Gastrocnemius medialis (tissue), 4 donors: ENCODE data around the gene GABARAP. TPM values are rescaled to one million over a fixed set of nuclear protein-coding genes. Genes with fewer than 3 reads are reported as not detected.

Source experiments
- ATAC-seq, 2 donors: fragments of 150-250 bp; one replicate each; pipeline ENCODE4 v1.9.1; 2016
- DNase-seq, 2 donors: peaks; one replicate each; pipeline ENCODE4 v3.0.0-alpha.2; 2019
- H3K27ac ChIP-seq, 4 donors: fragments of 200-600 bp; sonication (generic); 1 replicate in 1 of 4; 2 replicates in 3 of 4; pipeline ENCODE4 v1.5.1; 2016 to 2018; ENCODE audit warnings: mild to moderate bottlenecking in 2 of 4, moderate library complexity in 1 of 4
- H3K27me3 ChIP-seq, 3 donors: fragments of 200-600 bp; sonication (generic) in 2 of 3; 1 replicate in 1 of 3; 2 replicates in 2 of 3; pipeline versions ENCODE4 v1.5.1 to v1.6.0; 2016 to 2019; ENCODE audit warnings: mild to moderate bottlenecking in 1 of 3, moderate library complexity in 1 of 3
- H3K36me3 ChIP-seq, 2 donors: fragments of 200-600 bp; sonication (generic) in 1 of 2; one replicate each; pipeline ENCODE4 v1.5.1; 2017 to 2018
- H3K4me1 ChIP-seq, 2 donors: fragments of 200-600 bp; sonication (generic) in 1 of 2; one replicate each; pipeline ENCODE4 v1.5.1; 2016 to 2017; ENCODE audit warnings: mild to moderate bottlenecking in 2 of 2
- H3K4me3 ChIP-seq, 4 donors: fragments of 200-600 bp; sonication (generic) in 3 of 4; 1 replicate in 1 of 4; 2 replicates in 3 of 4; pipeline ENCODE4 v1.5.1; 2016 to 2019; ENCODE audit warnings: mild to moderate bottlenecking in 2 of 4
- H3K9me3 ChIP-seq, 3 donors: fragments of 200-600 bp; sonication (generic) in 2 of 3; 1 replicate in 1 of 3; 2 replicates in 2 of 3; pipeline ENCODE4 v1.5.1; 2016 to 2019
- CTCF ChIP-seq, 5 experiments: fragments of 450-650 bp in 3 of 5; fragments of 200-600 bp in 2 of 5; sonication (generic) in 2 of 5; IDR thresholded peaks in 4 of 5; conservative IDR thresholded peaks in 1 of 5; 1 replicate in 4 of 5; 2 replicates in 1 of 5; pipeline ENCODE4 v1.5.1; 2016 to 2019; ENCODE audit warnings: antibody characterized with exemption in 5 of 5, mild to moderate bottlenecking in 3 of 5, moderate library complexity in 3 of 5
- POLR2A ChIP-seq, 2 donors: fragments of 450-650 bp; IDR thresholded peaks; one replicate each; pipeline ENCODE4 v1.6.1; 2017; ENCODE audit warnings: antibody characterized with exemption in 2 of 2, mild to moderate bottlenecking in 2 of 2, moderate library complexity in 2 of 2
- in situ Hi-C, 4 donors: fragments of 200-750 bp; cut with MboI; loops; one replicate each; pipeline versions ENCODE4 v1.15.0 to v1.8.0; 2017; ENCODE audit warnings: low sequenced_read_pairs in 4 of 4
- intact Hi-C: fragments of 100-400 bp; cut with DNase I; formaldehyde crosslinking; loops from one replicate; pipeline ENCODE4 v1.15.1; 2023; ENCODE audit warnings: low total_unique reads
- total RNA-seq, 4 donors: library from RNA; depleted of rRNA; stranded (reverse); fragments of >200 nt; gene quantifications; one replicate each; pipeline versions ENCODE4 v1.1.0 to v1.2.3, GENCODE V29; 2016

Gene GABARAP
- total RNA-seq, 4 donors from 2014 or later = 207 to 626 (median 258) TPM

DNA sequence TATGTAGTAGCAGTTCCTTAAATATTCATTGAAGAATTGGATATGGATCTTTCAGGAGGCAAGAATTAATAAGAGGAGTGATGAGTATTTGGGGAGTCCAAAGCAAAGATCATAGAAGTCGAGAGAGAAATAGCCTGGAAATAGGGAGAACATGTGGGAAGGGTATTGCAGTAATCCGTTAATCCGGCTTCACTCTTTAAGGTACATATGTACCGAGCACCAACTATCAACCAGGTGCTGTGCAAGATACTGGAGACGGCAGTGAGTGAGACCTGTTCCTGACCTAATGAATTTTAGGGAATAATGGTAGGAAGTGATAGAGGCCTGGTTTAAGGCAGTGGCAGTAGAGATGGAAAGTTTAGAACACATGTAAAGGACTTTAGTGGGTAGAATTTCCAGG lies 10.8 kb upstream of the GABARAP start:
- Histone ChIP-seq H3K27ac (peak overlapping the region; percentile 98 to 100 (median 98)), H3K4me1 (peaks cover 33 to 36% of the 10 kb centered on the region in 2 donors), H3K9me3 (no peaks in the 10 kb centered on the region), H3K4me3 (peak overlapping the region; percentile 69 to 98 (median 81)), H3K27me3 (no peaks in the 10 kb centered on the region), H3K36me3 (peaks cover 0 to 38% of the 10 kb centered on the region in 2 donors)
- in situ Hi-C loops = loop anchor here in 1 of 4 donors (10.0 kb wide), 1 partner anchor 52 kb away; the partner anchor contains the start of gene EIF5A
- intact Hi-C loops = loop anchor here (2.0 to 5.0 kb wide), 4 partner anchors 28 to 434 kb away; partner anchors contain the start of genes EIF5A, SLC2A4, TP53 and WRAP53
- TF ChIP-seq POLR2A (IDR thresholded peaks at IDR 0.05) = no peak
- TF ChIP-seq CTCF (IDR thresholded peaks at IDR 0.05 in 4 of 5, conservative IDR thresholded peaks at IDR 0.05 in 1 of 5) = no peak
- ATAC-seq (no peak), DNase-seq (no peak)

DNA sequence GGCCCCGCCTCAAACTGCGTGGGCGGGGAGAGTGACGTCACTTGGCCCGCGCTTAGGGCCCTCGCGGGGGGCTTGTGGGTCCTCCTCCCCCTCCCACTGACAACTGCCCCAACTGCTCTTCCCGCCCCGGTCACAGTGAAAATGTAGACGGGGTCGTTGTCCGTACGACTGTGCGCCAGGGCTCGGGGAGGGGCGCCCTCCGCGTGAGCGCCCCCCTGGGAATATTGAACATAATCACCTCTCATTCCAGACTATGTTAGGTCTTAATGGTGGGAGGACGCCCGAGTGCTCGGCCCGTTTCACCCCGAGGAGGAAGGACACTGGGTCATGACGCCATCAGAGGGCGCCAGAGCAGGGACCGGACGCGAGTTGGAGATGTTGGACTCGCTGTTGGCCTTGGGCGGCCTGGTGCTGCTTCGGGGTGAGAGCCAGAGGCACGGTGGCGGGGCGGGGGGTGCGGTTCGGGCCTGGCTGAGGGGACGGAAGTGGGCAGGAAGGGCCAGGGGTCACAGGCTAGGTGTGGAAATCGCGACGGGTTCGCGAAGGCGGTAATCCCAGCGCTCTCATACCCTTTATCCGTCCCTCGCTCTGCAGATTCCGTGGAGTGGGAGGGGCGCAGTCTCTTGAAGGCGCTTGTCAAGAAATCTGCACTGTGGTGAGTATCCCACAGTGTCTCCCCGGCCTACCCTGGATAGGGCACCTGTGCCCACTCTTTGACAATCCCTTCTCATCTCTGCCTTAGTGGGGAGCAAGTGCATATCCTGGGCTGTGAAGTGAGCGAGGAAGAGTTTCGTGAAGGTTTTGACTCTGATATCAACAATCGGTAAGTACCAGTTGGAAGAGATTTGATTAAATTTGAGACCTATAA lies 10.2 kb upstream of the GABARAP start, which contains the start of gene ELP5:
ELP5 (plus strand) TSS at position 40 of the 868 bp plus-strand sequence; CDS start at position 376, 336 bp downstream.
- peaks cover 0 to 32% of the 10 kb centered on the region in 2 donors for H3K36me3 ChIP-seq
- H3K4me1 ChIP-seq = peaks cover 39 to 43% of the 10 kb centered on the region in 2 donors
- H3K9me3 ChIP-seq = no peaks in the 10 kb centered on the region
- peak within 1 kb of the TSS; percentile 98 to 100 (median 98) for H3K27ac ChIP-seq
- TF ChIP-seq POLR2A (IDR thresholded peaks at IDR 0.05) = peak in 1 of 2 donors; percentile 70
- peak in 3 of 5 experiments; percentile 36 to 54 (median 40) for TF ChIP-seq CTCF (IDR thresholded peaks at IDR 0.05 in 4 of 5, conservative IDR thresholded peaks at IDR 0.05 in 1 of 5)
- ATAC-seq (peak; percentile 58 to 61), DNase-seq (peak; percentile 86 to 92)
- no peaks in the 10 kb centered on the region for H3K27me3 ChIP-seq
- in situ Hi-C loops = loop anchor here in 1 of 4 donors (10.0 kb wide), 1 partner anchor 52 kb away; the partner anchor contains the start of gene EIF5A
- H3K4me3 ChIP-seq = peak within 1 kb of the TSS; percentile 69 to 98 (median 81)
- intact Hi-C loops = loop anchor here (2.0 to 5.0 kb wide), 4 partner anchors 28 to 435 kb away; partner anchors contain the start of genes EIF5A, SLC2A4, TP53 and WRAP53

DNA sequence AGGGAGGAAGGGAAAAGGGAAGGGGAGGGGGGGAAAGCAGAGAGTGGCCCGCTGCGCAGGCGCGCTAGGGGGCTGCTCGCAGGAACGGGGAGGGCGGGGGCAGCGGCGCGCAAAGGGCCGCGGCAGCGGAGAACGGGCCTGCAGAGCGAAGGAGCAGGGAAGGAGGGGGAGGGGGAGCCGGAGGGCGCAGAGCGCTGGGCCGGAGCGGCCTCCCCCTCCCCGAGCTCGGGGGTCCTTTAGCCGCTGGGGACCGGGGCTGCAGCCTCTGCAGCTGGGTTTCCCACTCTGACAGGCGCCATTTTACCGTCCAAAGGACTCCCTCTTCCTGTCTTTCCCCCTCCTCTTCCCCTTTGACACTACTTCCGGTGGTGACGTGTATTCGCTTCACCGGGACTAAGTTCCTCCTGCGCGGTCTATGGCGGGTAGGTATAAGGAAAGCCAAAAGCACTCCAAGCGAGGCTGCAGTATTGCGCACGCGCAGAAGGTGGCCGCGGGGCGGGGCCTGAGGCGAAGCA lies 9.5 kb upstream of the GABARAP start, which contains the start of gene CTDNEP1:
CTDNEP1 (minus strand) TSS at position 74 of the 515 bp plus-strand sequence. CDS start 438 bp downstream, outside the sequence.
- peak; percentile 98 to 99 for DNase-seq
- intact Hi-C loops (loop anchor here (2.0 to 5.0 kb wide), 4 partner anchors 29 to 436 kb away; partner anchors contain the start of genes EIF5A, SLC2A4, TP53 and WRAP53), in situ Hi-C loops (loop anchor here in 1 of 4 donors (10.0 kb wide), 1 partner anchor 53 kb away; the partner anchor contains the start of gene EIF5A)
- Histone ChIP-seq H3K9me3 (no peaks in the 10 kb centered on the region), H3K4me3 (peak within 1 kb of the TSS; percentile 69 to 98 (median 81)), H3K36me3 (peaks cover 0 to 28% of the 10 kb centered on the region in 2 donors), H3K4me1 (peaks cover 43 to 44% of the 10 kb centered on the region in 2 donors), H3K27ac (peak within 1 kb of the TSS; percentile 98 to 100 (median 98)), H3K27me3 (no peaks in the 10 kb centered on the region)
- ATAC-seq = peak; percentile 87 to 94
- peak; percentile 73 to 80 for TF ChIP-seq POLR2A (IDR thresholded peaks at IDR 0.05)
- no peak for TF ChIP-seq CTCF (IDR thresholded peaks at IDR 0.05 in 4 of 5, conservative IDR thresholded peaks at IDR 0.05 in 1 of 5)
